Stimulated activated CD8-positive, alpha-beta memory T cell treated with anti-CD3 and anti-CD28 coated beads, Interleukin-12 subunit alpha, Interleukin-12 subunit beta, amount 100 ng/mL, for 24 hours (primary cell): ENCODE measurements around the gene CMSS1.
"Not testable (repeated sequence)": the region's sequence is repeated elsewhere in the genome, so short reads cannot be mapped to it uniquely, and the experiment has no call there.

Source experiments
- DNase-seq: peaks from one replicate; pipeline ENCODE4 v3.0.0-alpha.2; 2020; ENCODE audit errors: extremely low read depth

The CMSS1 gene

GRCh38 chr3:100023595-100023994 is 205.9 kb downstream of the CMSS1 start:
- DNase-seq, result no peak

- no peak for DNase-seq
Measured at GRCh38 chr3:100024520-100025303, 207.1 kb downstream of the CMSS1 start.

GRCh38 chr3:100027321-100027720 is 209.7 kb downstream of the CMSS1 start:
- DNase-seq, result no peak

GRCh38 chr3:100029052-100029451 is 211.4 kb downstream of the CMSS1 start:
- no peak for DNase-seq

GRCh38 chr3:100029689-100030088 is 212.0 kb downstream of the CMSS1 start:
- DNase-seq, result no peak

- no peak for DNase-seq
Measured at GRCh38 chr3:100030346-100030745, 212.7 kb downstream of the CMSS1 start.

GRCh38 chr3:100030914-100031425 is 213.3 kb downstream of the CMSS1 start:
- no peak for DNase-seq

- DNase-seq, result no peak
Measured at GRCh38 chr3:100032243-100032642, 214.6 kb downstream of the CMSS1 start.

GRCh38 chr3:100033184-100033583 is 215.5 kb downstream of the CMSS1 start:
- DNase-seq, result no peak

- DNase-seq, result no peak
Measured at GRCh38 chr3:100033903-100034471, 216.3 kb downstream of the CMSS1 start.

GRCh38 chr3:100039075-100039474 is 221.4 kb downstream of the CMSS1 start:
- no peak for DNase-seq

GRCh38 chr3:100040451-100041225 is 223.0 kb downstream of the CMSS1 start:
- no peak for DNase-seq

- DNase-seq, result no peak
Measured at GRCh38 chr3:100041328-100041749, 223.7 kb downstream of the CMSS1 start.

- DNase-seq, result no peak
Measured at GRCh38 chr3:100042166-100042981, 224.7 kb downstream of the CMSS1 start.

GRCh38 chr3:100043271-100043670 is 225.6 kb downstream of the CMSS1 start:
- DNase-seq, result no peak

- DNase-seq, result no peak
Measured at GRCh38 chr3:100044369-100044768, 226.7 kb downstream of the CMSS1 start.

GRCh38 chr3:100045696-100046095 is 228.0 kb downstream of the CMSS1 start:
- no peak for DNase-seq

- DNase-seq, result no peak
Measured at GRCh38 chr3:100046986-100047385, 229.3 kb downstream of the CMSS1 start.

- no peak for DNase-seq
Measured at GRCh38 chr3:100047455-100048141, 229.9 kb downstream of the CMSS1 start.

- no peak for DNase-seq
Measured at GRCh38 chr3:100048248-100048647, 230.6 kb downstream of the CMSS1 start.

GRCh38 chr3:100051513-100051912 is 233.9 kb downstream of the CMSS1 start:
- not testable (repeated sequence) for DNase-seq
